ENCODE results near the gene WBP2NL.

Gene WBP2NL

DNA sequence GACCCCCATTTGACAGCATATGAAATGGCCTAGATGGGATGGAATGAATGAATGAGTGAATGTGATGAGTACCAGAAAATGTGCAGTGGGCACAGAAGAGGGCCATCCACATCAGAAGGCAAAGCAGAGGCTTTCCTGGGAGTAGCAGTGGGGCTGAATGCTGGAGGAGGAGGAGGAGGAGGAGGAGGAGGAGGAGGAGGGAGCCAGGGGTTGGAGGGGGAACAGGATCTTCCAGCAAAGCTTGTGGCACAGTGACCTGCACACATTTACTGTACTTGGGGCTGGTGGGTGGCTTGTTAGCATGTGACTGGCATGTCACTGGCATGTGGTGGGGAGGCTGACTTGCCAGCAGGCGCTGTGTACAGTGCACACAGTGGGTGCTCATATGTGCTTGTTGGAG is 19.9 kb upstream of the WBP2NL start:
- DNase-seq (ENCODE audit: low spot score), result no peak

DNA sequence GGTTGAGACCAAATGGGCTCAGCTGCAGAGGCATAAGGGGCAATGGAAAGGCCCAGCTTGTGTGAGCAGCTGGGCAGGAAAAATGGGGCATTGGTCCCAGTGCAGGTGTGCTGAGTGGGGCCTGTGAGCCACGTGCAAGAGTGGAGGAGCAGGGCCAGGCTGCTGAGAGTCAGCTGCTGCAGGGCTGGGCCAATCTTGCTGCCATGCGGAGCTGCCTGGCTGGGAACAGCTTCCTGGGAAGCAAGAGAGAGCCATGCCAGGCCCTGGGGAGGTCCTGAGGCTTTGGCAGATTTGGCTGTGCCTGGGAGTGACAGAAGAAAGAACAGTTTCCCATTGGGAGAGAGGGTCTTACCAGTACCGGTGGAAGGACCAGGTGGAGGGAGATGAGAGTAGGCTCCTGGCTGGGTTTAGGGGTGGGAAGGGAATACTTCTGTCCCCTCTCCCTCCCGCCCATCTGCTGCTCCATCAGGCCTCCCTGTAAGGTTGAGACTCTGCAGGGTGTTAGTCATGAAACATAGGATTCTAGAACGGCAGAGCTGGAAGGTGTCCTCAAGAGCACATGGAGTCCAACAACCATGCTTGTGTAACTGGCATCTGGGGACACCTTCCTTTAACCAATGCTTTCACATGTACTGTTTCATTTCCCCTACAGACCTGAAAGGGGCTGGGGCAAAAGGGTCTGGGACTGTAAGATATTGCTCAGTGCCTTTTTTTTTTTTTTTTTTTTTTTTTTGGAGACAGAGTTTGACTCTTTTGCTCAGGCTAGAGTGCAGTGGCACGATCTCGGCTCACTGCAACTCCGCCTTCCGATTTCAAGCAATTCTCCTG is 19.0 kb upstream of the WBP2NL start:
- no peak for DNase-seq (ENCODE audit: low spot score)

DNA sequence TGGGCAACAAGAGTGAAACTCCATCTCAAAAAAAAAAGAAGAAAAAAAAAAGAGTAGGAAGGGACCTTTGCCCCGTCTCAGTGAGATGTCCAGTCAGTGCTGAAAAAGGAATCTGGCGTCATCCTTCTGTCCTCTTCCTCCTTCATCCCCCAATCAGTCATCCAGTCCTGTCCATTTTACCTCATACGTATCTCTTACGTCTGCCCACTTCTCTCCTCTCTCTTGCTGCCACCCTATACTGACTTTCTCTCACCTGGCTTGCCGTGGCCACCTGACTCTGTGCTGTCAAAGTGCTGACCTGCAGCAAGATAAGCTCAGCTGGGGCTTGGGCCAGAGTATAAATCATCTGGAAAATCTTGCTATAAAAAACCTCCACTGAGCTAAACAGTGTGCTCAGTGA is 15.7 kb upstream of the WBP2NL start:
- no peak for DNase-seq (ENCODE audit: low spot score)

- DNase-seq (ENCODE audit: low spot score), result no peak
Observed at GRCh38 chr22:41983513-41984405, 14.8 kb upstream of the WBP2NL start.

GRCh38 chr22:41987276-41987675 is 11.3 kb upstream of the WBP2NL start:
- no peak for DNase-seq (ENCODE audit: low spot score)

GRCh38 chr22:41989246-41989645 is 9.3 kb upstream of the WBP2NL start:
- no peak for DNase-seq (ENCODE audit: low spot score)

DNA sequence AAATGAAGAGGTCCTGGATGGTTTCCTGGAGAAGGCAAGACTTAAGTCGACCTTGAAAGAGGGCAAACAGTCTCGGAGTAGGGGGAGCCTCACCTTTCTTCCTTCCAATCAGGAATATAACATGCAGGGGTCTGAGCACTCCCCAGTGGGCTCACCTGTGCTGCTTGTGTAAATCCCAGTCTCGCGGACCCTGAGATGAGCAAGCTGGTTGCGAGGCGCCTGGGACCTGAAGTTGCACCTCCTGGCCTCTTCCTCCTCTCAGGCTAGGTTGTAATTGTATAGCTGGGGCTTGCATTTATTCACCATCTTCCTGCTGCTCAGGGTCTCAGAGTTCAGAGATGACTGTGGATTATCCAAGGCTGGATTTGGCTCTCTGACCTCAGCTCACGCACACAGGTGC is 7.5 kb upstream of the WBP2NL start:
- DNase-seq (ENCODE audit: low spot score), result no peak

- no peak for DNase-seq (ENCODE audit: low spot score)
Observed at GRCh38 chr22:41992496-41992895, 6.1 kb upstream of the WBP2NL start.

DNA sequence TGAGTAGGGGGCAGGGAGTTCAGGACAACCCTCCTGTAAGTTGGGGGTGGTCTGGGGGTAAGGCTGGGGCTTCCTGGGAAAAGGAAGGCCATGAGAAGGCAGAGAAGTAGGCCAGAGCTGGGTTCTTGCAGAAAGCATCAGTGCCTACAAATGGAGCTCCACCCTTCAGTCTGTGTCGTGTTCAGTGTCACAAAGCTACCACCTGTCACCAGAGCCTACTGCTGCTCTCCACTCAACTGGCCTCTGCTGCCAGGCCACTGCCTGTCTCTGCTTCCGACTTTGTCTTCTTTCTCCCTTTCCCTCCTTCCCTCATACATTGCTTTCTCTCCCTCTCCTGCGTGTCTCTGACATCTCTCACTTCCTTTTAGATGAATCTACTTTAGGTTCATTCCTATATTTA is 3.4 kb upstream of the WBP2NL start:
- DNase-seq (ENCODE audit: low spot score), result no peak

- DNase-seq (ENCODE audit: low spot score), result no peak
Observed at GRCh38 chr22:41996826-41997225, 1.8 kb upstream of the WBP2NL start.

GRCh38 chr22:42000466-42000865 is 1.9 kb downstream of the WBP2NL start:
- no peak for DNase-seq (ENCODE audit: low spot score)

DNA sequence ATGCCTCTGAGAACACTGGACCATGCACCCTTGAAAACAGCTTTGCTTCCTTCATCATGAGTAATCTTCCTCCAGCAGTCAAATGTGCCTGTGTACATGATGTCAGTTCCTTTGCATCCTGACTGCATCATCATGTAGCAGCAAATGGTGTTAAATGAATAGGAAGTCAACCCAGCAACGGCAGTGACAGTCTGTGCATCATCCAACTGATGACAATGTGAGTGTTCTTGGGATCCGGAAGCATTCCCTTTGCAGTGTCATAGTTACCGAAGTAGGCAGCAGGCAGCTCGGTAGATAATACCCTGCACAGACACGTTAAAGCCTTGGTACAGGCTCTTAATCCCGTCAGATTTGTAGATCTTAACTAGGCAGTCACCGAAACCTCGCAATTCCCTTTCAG is 2.5 kb downstream of the WBP2NL start:
- no peak for DNase-seq (ENCODE audit: low spot score)

DNA sequence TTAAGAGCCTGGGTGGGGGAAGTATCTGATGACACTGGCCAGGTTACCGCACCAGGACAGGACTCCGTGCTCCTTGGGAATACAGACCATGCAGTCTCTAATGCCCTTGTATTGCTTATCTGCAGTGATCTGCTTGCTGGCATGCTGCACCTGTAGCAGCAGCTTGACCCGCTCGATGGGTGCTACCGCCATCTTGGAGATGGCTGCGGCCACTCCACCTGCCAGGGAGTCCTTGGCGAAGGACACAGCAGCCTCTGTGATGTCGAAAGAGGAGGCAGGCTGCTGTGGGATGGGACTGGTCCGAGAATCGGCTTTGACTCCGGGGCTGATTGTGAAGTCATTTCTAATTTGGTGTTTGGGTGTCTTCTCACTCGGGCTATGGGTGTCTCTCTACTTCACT is 3.1 kb downstream of the WBP2NL start:
- no peak for DNase-seq (ENCODE audit: low spot score)

DNA sequence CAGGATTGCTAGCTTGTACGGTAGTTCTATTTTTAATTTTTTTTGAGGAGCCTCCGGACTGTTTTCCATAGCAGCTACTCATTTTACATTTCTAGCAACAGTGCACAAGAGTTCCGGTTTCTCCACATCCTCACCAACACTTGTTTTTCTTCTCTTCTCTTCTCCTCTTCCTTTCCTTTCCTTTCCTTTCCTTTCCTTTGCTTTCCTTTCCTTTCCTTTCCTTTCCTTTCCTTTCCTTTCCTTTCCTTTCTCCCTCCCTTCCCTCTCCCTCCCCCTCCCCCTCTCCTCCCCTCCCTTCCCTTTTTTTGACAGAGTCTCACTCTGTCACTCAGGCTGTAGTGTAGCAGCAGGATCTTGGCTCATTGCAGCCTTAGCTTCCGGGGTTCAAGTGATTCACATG is 9.3 kb downstream of the WBP2NL start:
- no peak for DNase-seq (ENCODE audit: low spot score)

- no peak for DNase-seq (ENCODE audit: low spot score)
Observed at GRCh38 chr22:42010778-42011177, 12.2 kb downstream of the WBP2NL start.

DNA sequence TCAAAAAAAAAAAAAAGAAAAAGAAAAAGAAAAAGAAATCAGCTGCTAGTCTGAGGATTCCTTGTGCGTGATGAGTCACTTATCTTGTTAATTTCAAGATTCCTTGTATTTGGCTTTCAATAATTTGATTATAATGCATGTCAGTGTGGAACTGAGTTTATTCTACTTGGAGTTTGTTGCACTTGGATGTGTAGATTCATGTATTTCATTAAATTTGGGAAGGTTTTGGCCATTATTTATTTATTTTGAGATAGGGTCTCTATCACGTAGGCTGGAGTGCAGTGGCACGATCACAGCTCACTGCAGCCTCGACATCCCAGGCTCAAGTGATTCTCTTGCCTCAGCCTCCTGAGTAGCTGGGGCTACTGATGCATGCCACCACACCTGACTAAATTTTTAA is 14.8 kb downstream of the WBP2NL start:
- no peak for DNase-seq (ENCODE audit: low spot score)

DNA sequence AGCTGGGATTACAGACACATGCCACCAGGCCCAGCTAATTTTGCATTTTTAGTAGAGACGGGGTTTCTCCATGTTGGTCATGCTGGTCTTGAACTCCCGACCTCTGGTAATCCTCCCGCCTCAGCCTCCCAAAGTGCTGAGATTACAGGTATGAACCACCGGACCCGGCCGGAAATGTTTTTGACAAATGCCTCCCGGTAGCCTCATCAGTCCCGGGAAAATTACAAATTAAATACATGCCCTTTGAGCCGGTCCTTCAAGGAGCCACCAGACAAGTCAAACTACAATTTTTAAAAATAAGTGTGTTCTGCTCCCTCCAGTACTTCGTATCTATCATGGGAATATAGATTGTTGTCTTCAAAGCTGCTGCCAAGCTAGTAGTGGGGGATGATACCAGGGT is 17.5 kb downstream of the WBP2NL start:
- DNase-seq (ENCODE audit: low spot score), result no peak

- DNase-seq (ENCODE audit: low spot score), result no peak
Observed at GRCh38 chr22:42018224-42018623, 19.6 kb downstream of the WBP2NL start.

DNA sequence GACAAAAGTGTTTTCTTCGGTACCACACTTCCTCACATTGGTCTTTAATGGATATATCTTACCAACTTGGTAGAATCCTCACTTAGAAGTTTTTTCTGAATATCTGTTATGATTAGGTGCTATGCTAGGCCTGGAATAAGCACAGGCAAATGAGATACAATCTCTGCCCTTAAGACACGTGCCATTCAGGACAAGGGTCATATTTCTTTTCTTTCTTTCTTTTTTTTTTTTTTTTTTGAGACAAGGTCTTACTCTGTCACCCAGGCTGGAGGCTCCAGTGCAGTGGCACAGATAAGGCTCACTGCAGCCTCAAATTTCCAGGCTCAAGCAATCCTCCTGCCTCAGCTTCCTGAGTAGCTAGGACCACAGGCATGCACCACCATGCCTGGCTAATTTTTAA is 23.0 kb downstream of the WBP2NL start:
- DNase-seq (ENCODE audit: low spot score), result no peak

- peak; percentile 87 for DNase-seq (ENCODE audit: low spot score)
Observed at GRCh38 chr22:42022162-42022847, 23.7 kb downstream of the WBP2NL start.

GRCh38 chr22:42025421-42025820 is 26.8 kb downstream of the WBP2NL start:
- no peak for DNase-seq (ENCODE audit: low spot score)

- no peak for DNase-seq (ENCODE audit: low spot score)
Observed at GRCh38 chr22:42026705-42027104, 28.1 kb downstream of the WBP2NL start.

Data from LoVo (cell line).